ENCODE measurements around the gene STXBP6.
A peak's percentile ranks its signal among the peaks of the same experiment; 100 is the strongest.
"Not testable (repeated sequence)": the region's sequence is repeated elsewhere in the genome, so short reads cannot be mapped to it uniquely, and the experiment has no call there.

Gene STXBP6

DNA sequence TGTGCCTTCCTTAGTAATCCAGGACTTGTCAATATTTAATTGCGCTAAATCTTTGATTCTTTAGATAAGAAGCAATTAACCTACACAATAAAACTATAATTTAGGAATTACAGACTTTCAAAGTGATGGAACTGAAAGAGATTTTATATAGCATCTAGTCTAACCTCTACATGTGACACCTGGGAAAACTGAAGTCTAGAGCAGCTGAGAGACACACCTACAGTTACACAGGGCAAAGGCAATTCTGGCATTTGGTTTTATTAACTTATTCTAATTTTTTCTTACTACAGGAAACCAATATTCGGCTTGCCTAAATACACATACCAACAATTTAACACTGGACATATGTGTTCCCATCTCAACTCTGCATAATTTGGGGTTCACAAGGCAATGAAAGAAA is 196.5 kb downstream of the STXBP6 start:
- in situ Hi-C loops (cut with HindIII; ENCODE audit: low pct_ligation_motif_present, low pct_unique_long_range_greater_than_20kb, low sequenced_read_pairs), result no loop called here
- DNase-seq, result no peak

DNA sequence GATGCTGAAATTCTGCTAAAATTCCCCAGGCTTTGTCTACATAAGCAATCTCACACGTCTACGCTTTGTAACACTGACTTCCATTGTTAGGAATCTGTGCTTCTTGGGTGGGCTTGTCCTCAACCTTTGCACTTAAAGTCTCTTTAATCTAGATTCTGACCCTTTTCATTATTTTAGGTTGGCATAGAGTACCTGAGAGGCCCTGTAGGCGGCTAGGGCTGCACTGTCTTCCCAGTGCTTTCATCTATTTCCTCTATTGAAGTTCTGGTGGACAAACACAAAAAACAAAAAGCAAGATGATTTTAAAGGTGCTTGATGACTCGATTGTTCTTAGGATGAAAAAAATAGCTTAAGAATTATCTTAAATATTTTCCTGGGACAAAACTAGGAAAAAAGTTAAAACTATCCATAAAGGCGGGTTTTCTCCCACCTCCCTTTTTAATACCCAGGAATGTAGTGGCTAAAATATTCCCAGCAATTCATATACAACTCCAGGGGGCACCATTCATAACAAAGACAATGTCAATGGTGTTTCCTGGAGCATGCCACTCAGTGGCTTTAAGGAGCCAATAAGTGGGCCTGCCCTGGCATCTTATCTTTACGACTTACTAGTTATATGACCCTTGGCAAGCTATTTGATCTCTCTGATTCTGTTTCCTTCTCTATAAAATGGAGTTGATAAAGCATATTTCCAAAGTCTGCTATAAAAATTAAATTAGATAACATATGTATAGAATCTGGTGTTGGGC is 197.5 kb downstream of the STXBP6 start:
- in situ Hi-C loops (cut with HindIII; ENCODE audit: low pct_ligation_motif_present, low pct_unique_long_range_greater_than_20kb, low sequenced_read_pairs), result no loop called here
- peak; percentile 4 for DNase-seq

DNA sequence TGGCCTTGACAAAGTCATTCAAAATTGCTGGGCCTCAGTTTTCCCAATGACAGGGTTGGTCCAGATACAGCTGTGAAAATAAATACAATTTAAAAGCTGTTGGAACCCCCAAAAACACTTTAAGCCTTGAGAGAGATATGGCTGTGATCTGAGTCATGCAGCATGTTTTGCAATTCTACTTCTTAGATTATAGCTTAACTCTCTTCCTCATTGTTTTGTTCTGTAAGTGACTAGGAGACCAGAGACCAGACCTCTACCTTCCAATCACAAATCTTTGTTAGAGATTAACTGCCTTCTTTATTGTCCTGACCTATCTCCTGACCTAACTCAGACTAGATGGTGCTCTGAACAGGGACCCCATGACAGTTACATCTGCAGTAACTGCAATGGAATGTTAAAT is 198.1 kb downstream of the STXBP6 start:
- DNase-seq, result no peak
- in situ Hi-C loops (cut with HindIII; ENCODE audit: low pct_ligation_motif_present, low pct_unique_long_range_greater_than_20kb, low sequenced_read_pairs), result no loop called here

DNA sequence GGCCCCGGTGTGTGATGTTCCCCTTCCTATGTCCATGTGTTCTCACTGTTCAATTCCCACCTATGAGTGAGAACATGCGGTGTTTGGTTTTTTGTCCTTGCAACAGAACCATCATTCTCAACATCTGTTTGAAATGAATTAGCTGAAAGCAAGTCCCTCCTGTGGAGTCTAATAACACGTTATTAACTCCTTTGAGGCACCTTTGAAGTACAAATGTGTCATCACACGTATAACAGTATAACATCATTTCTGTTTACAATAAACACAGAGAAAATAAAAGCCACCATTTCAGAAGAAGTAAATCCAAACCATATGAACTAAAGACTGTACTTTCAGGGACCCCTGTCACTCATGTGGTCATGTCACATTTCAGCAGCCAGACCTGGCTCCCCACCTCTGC is 198.5 kb downstream of the STXBP6 start:
- in situ Hi-C loops (cut with HindIII; ENCODE audit: low pct_ligation_motif_present, low pct_unique_long_range_greater_than_20kb, low sequenced_read_pairs), result no loop called here
- DNase-seq, result no peak

DNA sequence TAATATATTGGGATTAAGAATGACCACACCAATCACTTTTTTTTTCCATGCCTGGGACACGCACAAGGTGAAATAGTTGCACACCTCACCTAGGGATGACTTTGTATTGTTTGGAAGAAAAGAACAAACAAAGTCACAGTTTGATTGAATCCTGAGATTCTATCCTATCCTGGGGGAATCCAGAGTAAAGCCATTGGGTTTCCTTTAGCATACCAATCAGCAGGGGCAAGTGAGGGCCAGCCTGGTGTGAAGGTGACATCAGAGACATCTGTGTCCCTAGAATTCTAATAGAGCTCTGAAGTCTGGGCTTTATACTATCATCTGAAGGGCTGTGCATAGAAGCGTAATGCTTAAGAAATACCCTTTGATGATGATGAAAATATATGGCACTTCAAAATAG is 199.9 kb downstream of the STXBP6 start:
- in situ Hi-C loops (cut with HindIII; ENCODE audit: low pct_ligation_motif_present, low pct_unique_long_range_greater_than_20kb, low sequenced_read_pairs), result no loop called here
- no peak for DNase-seq

DNA sequence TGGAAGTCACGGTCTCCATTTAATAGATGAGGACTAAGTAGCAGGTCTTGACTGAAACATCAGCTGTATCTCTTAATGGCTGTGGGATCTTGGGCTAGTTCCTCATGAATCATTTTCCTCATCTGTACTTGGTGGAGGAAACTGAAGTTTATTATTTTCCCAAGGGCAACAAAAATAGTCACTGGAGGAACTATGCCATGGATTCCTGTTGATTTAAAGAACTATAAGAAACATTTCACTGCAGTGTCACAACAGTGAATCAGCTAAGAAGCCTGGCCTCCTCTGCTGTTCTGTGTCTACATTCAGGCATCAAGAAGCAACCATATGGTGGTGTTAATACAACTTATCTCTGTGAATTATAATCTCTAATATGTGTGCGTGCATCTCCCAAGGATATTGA is 200.5 kb downstream of the STXBP6 start:
- in situ Hi-C loops (cut with HindIII; ENCODE audit: low pct_ligation_motif_present, low pct_unique_long_range_greater_than_20kb, low sequenced_read_pairs), result no loop called here
- DNase-seq, result no peak

DNA sequence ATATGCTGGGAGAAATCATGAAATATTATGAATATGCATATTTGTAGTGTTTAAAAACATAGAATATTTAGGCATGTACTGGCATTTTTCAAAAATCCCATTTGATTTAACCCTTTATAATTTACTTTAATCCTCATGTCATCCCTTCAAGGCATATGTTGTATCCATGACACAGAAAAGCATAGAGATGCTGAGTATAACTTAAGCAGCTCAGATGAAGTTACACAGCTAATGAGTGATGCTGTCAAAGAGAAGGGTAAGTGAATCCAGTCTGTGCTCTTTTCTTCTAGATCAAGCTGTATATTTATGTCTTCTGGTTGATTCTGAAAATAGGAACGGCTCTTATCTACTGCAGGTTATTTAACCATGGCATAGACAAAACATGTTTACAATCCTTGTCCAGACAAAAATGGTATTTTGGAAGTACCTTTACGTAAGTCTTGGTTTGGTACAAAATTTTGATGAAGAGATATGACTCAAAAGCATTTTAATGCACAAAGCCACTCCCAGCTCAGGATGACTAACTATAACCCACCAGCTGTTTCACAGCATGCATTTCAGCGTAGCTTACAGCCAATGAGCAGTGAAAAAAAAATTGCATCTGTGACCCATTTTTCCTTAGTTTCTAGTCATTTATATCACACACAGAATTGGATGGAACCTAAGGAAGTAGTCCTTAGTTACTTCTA is 201.7 kb downstream of the STXBP6 start:
- DNase-seq, result no peak
- in situ Hi-C loops (cut with HindIII; ENCODE audit: low pct_ligation_motif_present, low pct_unique_long_range_greater_than_20kb, low sequenced_read_pairs), result no loop called here

DNA sequence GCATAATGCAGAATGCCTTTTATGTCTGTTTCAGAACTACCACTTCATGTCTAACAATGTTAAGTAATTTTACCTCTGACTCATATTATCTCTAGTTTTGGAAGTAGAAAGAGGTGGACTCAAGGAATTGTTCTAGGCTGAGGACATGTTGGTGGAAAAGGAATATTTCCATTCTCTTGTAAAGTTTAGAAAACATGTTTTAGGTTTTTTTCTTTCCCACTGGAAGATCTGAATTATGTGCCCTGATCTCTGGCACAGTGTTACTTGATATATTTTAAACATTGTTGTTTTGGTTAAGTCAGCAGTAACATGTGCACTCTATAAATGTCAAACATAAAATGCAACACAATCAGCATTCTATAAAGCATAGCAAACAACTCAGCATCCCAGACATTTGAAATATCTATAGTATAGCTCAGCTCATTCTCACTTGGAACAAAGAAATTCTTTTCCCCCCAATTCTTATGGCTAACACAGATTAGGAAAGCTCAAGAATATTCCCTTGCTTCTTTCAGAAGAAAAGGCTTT is 202.3 kb downstream of the STXBP6 start:
- DNase-seq, result no peak
- in situ Hi-C loops (cut with HindIII; ENCODE audit: low pct_ligation_motif_present, low pct_unique_long_range_greater_than_20kb, low sequenced_read_pairs), result no loop called here

DNA sequence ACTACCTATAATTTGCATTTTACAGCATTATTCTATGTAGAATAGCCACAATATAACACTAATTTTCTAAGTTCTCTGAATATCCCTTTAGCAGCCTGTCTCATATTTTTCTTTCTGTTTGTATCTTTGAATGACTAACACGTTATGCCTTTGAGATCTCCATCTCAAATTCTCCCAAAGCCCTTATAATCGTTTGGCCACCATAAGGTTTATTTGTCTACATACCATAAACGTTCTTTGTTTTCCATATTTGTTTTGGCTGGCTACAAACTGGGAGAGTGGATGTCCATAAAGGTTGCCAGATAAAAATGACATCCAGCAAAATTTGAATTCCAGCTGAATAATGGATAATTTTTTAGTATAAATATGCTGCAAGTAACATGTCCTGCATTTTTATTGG is 203.7 kb downstream of the STXBP6 start:
- no peak for DNase-seq
- in situ Hi-C loops (cut with HindIII; ENCODE audit: low pct_ligation_motif_present, low pct_unique_long_range_greater_than_20kb, low sequenced_read_pairs), result no loop called here

DNA sequence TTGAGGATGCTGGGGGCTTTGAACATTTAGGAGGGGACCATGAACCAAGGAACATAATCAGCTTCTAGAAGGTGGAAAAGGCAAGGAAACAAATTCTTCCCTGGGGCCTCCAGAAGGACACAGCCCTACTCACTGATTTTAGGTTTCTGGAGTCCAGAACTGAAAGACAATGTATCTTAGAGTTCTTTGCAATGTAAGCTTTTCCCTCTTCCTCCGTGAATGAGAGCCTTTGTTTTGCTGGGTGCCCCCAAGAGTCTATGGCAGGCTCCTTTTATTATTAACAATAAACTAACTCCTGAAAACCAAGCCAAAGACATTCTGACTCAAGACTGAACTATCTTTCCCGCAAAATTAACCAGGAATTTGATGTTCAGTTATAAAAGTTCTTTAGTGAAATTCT is 204.1 kb downstream of the STXBP6 start:
- in situ Hi-C loops (cut with HindIII; ENCODE audit: low pct_ligation_motif_present, low pct_unique_long_range_greater_than_20kb, low sequenced_read_pairs), result no loop called here
- DNase-seq, result no peak

DNA sequence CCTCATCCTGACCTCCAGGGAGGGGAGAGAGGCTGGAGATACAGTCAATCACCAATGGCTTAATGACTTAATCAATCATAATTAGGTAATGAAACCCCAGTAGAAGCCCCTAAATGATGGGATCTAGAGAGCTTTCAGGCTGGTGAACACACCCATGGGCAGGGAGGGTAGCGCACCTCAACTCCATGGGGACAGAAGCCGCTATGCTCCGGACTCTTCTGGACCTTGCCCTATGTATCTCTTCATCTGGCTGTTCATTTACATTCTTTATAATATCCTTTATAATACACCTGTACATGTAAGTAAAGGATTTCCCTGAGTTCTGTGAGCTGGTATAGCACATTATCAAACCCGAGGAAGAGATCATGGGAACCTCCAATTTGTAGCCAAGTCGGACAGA is 205.9 kb downstream of the STXBP6 start:
- no peak for DNase-seq
- in situ Hi-C loops (cut with HindIII; ENCODE audit: low pct_ligation_motif_present, low pct_unique_long_range_greater_than_20kb, low sequenced_read_pairs), result no loop called here

DNA sequence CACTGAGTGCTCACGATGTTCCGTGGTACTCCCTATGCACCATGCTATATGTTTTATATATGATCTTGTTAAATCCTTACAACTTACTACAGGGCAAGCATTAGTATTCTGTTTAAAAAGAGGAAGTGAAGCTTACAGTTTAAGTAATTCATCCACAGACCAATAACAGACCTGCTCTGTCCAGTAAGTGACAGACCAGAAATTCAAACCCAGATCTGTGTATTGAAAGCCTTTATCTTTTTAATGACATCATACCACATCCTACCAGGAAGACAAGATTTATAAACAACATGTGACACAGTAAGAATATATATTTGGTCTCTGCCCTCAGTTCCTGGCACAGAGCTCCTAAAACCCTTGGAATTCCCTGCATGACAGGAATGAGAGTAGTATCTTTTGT is 206.5 kb downstream of the STXBP6 start:
- no peak for DNase-seq
- in situ Hi-C loops (cut with HindIII; ENCODE audit: low pct_ligation_motif_present, low pct_unique_long_range_greater_than_20kb, low sequenced_read_pairs), result no loop called here

DNA sequence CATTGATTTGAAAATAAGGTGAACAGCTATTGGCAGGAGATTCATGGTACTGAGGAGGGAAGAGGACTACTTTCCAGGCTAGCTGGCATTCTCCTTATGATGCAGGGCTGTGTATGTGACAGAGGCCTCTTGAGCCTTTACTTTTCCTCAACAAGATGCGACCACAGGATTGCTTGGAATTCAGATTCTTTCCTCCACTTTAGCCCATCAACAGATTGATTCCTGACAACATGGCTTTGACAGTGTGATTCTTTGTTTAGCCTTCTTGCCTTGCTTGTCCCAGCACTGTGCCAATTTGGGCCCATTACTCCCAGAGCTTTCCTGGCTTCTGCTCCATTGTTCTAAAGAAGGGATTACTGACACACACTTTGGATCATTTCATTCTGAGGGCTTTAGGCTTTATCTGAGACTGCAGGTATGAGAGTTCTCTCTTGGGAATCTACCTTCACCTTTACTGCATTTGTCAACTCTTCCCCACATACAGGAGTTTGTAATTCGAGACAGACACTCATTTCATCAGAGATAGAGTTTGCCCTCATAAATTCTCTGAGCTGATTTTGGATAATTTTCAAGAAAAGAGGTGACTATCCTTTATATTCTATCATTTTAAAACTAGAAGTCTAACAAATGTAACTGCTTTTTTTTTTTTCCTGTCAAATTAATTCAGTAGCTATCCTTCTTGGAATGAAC is 209.6 kb downstream of the STXBP6 start:
- in situ Hi-C loops (cut with HindIII; ENCODE audit: low pct_ligation_motif_present, low pct_unique_long_range_greater_than_20kb, low sequenced_read_pairs), result no loop called here
- no peak for DNase-seq

DNA sequence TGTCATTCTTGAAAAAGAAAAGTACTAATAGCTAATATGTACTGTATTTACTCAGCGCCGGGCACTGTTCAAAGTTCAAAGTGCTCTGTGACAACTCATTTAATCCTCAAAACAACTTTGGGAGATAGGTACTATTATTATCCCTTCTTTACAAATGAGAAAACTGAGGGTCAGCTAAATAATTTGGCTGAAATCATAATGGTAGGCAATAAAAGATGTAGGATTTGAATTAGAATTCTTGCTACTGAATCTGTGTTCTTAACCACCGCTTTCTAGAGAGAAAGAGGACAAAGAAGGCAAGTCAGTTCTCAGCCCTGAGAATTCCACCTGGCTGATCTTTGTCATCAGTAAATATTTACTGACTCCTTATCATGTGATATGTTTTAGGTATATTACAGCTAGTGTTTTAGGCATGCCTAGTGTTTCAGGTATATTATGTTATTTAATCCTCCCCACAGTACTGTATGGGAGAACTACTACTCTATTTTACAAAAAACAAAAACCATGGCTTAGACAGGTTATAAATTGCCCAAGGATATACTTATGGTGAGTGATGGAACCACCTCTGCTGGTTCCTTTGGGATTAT is 210.2 kb downstream of the STXBP6 start:
- DNase-seq, result no peak
- in situ Hi-C loops (cut with HindIII; ENCODE audit: low pct_ligation_motif_present, low pct_unique_long_range_greater_than_20kb, low sequenced_read_pairs), result no loop called here

DNA sequence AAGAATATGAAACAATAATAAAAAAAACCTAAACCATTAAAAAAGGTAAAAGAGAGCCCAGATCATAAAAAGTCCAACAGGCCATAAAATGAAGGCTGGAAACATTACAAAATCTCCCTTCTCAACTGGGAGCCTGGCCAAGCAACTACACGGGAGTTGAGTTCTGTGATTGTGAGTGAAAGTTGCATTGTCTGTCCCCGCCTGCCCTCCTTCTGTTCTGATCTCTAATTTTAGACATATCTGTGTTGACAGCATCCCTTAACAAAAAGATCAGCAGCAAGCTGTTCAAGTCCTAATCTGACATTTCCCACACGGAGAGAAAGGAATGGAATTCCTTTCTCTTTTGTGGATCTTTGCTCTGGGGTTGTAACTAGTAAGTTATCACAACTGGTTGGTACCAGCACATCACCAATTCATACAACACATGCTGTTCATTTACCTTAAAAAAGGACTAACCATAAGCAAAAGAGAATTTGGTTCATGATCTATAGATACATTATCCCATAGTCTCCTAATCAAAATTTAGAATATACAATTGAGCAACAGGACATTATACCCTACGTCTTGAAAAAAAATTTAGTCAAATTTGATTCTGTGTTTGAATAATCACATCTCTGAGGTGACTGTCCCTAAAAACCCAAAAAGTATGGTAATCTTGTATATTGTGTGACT is 210.9 kb downstream of the STXBP6 start:
- no peak for DNase-seq
- in situ Hi-C loops (cut with HindIII; ENCODE audit: low pct_ligation_motif_present, low pct_unique_long_range_greater_than_20kb, low sequenced_read_pairs), result no loop called here

DNA sequence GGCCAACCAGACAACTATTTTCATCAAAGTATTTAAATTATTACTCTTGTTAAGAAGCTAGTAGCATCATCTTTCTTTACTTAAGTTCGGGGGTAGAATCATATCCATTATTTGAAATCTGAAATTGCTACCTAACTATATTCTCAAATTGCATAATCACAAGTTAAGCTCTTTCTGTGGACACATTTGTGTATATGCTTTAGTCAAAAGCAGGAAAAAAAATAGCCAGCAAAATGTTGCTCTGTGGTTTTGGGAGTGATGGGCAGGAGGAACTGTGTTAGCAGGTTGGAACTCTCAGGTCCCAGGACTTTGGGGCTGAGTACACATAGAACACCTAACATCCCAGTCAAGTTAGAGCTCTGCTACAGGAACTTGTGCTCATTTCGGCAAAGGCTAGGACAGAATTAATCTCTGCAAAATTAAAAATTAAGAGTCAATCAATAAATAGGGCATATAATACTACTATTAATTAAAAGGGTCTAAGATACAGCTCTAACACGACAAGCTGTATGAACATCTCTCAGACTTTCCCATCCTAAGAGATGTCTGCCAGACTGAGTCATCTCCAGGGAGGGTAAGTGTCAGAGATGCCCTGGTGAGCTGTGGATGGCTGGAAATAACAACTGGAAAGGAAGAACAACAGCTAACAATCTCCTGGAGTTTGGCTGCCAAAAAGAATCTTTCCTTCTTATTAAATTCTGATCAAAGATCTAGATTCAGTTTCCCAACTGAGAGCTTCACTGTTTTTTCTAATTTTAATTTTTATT is 212.5 kb downstream of the STXBP6 start:
- no peak for DNase-seq
- in situ Hi-C loops (cut with HindIII; ENCODE audit: low pct_ligation_motif_present, low pct_unique_long_range_greater_than_20kb, low sequenced_read_pairs), result no loop called here

DNA sequence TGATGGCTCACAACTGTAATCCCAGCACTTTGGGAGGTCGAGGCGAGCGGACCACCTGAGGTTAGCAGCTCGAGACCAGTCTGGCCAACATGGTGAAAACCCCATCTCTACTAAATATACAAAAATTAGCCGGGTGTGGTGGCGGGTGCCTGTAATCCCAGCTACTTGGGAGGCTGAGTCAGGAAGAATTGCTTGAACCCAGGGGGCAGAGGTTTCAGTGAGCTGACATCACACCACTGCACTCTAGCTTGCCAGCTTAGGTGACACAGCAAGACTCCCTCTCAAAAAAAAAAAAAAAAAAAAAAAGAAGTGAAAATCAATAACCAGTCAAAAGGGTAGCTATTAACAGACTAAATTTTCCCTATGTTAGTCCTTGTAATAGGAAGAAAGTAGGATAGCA is 213.6 kb downstream of the STXBP6 start:
- in situ Hi-C loops (cut with HindIII; ENCODE audit: low pct_ligation_motif_present, low pct_unique_long_range_greater_than_20kb, low sequenced_read_pairs); DNase-seq: not testable (repeated sequence)

DNA sequence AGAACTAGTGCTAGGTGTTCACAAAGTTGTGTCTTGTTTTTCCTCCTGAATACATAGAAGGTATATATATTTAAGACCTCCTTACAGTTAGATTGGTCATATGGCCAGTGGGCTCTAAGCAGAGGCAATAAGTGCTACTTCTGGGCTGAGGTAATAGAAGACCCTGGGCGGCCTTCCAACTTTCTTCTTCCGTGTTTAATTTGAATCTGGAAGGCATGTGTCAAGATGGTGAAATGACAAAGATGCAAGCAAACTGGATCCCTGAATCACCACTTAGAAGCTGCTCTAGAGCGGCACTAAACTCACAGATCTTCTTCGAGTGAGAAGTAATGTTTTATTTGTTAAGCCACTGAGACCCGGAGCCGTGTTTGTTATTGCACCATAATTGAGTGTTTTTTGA is 215.0 kb downstream of the STXBP6 start:
- no peak for DNase-seq
- in situ Hi-C loops (cut with HindIII; ENCODE audit: low pct_ligation_motif_present, low pct_unique_long_range_greater_than_20kb, low sequenced_read_pairs), result no loop called here
